Left colon (tissue), 2 donors: ENCODE results near the gene OSBPL5. TPM values are rescaled to one million over a fixed set of nuclear protein-coding genes. Genes with fewer than 3 reads are reported as not detected.

Experiments used
- ATAC-seq: fragments of 200-7000 bp; cut with Tn5 transposase; one replicate; pipeline ENCODE4 v1.9.1; 2020; ENCODE audit warnings: mild to moderate bottlenecking, moderate library complexity
- DNase-seq, 2 donors: peaks; one replicate each; pipeline ENCODE4 v3.0.0-alpha.2; 2020
- intact Hi-C, 2 donors: fragments of 100-400 bp; cut with DNase I in 1 of 2; cut with micrococcal nuclease in 1 of 2; formaldehyde crosslinking; loops; one replicate each; pipeline versions ENCODE4 v1.11.2 to v1.14.0; 2022; cut with DNase I, micrococcal nuclease
- long read RNA-seq: library from polyadenylated mRNA; unstranded; transcript quantifications from one replicate; pipeline ENCODE4 v2.0.0, GENCODE V29; 2021
- total RNA-seq, 2 donors: library from RNA; stranded (reverse); fragmentation: NEBNext Ultra II Directional; extraction: Animal tissue kit (Norgen Biotek cat#: 25700); gene quantifications; one replicate each; pipeline ENCODE4 v1.2.1, GENCODE V29; 2021
- donor health status: DM: no; HTN: no; CAD: no.
- donor health status: DM: yes; HTN: yes; CAD: no.

OSBPL5 gene
- total RNA-seq: 10 to 100 TPM; 36.8 to 48.7 TPM
- long read RNA-seq, partial matches to known transcripts: 50 of 57 reads
- long read RNA-seq, other reads (novel, unspliced or antisense): 7 of 57 reads

GRCh38 chr11:3165152-3165705, at the start of gene OSBPL5:
TSS of gene OSBPL5 (minus strand) at chr11:3165310. CDS start at chr11:3129148, 36,162 bp downstream.
- intact Hi-C loops: no loop called here
- ATAC-seq (peak; percentile 74), DNase-seq (peak; percentile 74 to 84)

- intact Hi-C loops: loop anchor here in 1 of 2 donors (10.0 kb wide), 1 partner anchor 180 kb away; no protein-coding TSS in a partner anchor
- ATAC-seq: no peak
- no peak for DNase-seq
These were observed 49.2 kb upstream of the OSBPL5 start for GRCh38 chr11:3214420-3214699.

GRCh38 chr11:3213659-3214419, 48.7 kb upstream of the OSBPL5 start:
- ATAC-seq (no peak), DNase-seq (peak in 1 of 2 donors; percentile 2)
- intact Hi-C loops: loop anchor here in 1 of 2 donors (10.0 kb wide), 1 partner anchor 179 kb away; no protein-coding TSS in a partner anchor

GRCh38 chr11:3208272-3208671, 43.2 kb upstream of the OSBPL5 start:
- no peak for ATAC-seq
- DNase-seq: no peak
- intact Hi-C loops: no loop called here

- DNase-seq (no peak), ATAC-seq (no peak)
- intact Hi-C loops: no loop called here
These were observed 42.5 kb upstream of the OSBPL5 start for GRCh38 chr11:3207526-3208189.

- no peak for ATAC-seq
- no peak for DNase-seq
- intact Hi-C loops: no loop called here
These were observed 41.8 kb upstream of the OSBPL5 start for GRCh38 chr11:3206922-3207204.

- intact Hi-C loops: no loop called here
- ATAC-seq (no peak), DNase-seq (no peak)
These were observed 41.2 kb upstream of the OSBPL5 start for GRCh38 chr11:3206156-3206921.

- DNase-seq: no peak
- intact Hi-C loops: no loop called here
- ATAC-seq: peak; percentile 48
These were observed 40.4 kb upstream of the OSBPL5 start for GRCh38 chr11:3205261-3206155.

GRCh38 chr11:3204141-3205015, 39.3 kb upstream of the OSBPL5 start:
- DNase-seq: no peak
- ATAC-seq: no peak
- intact Hi-C loops: no loop called here

GRCh38 chr11:3203221-3204043, 38.3 kb upstream of the OSBPL5 start:
- intact Hi-C loops: no loop called here
- peak in 1 of 2 donors; percentile 0 for DNase-seq
- peak; percentile 45 for ATAC-seq

GRCh38 chr11:3202759-3203158, 37.6 kb upstream of the OSBPL5 start:
- DNase-seq (peak in 1 of 2 donors; percentile 8), ATAC-seq (no peak)
- intact Hi-C loops: no loop called here

GRCh38 chr11:3202305-3202704, 37.2 kb upstream of the OSBPL5 start:
- intact Hi-C loops: no loop called here
- ATAC-seq (no peak), DNase-seq (peak in 1 of 2 donors; percentile 19)

GRCh38 chr11:3201677-3202181, 36.6 kb upstream of the OSBPL5 start:
- intact Hi-C loops: no loop called here
- ATAC-seq (no peak), DNase-seq (peak in 1 of 2 donors; percentile 8)

GRCh38 chr11:3201112-3201581, 36.0 kb upstream of the OSBPL5 start:
- ATAC-seq (no peak), DNase-seq (peak in 1 of 2 donors; percentile 5)
- intact Hi-C loops: no loop called here

GRCh38 chr11:3200388-3201111, 35.4 kb upstream of the OSBPL5 start:
- ATAC-seq: no peak
- intact Hi-C loops: no loop called here
- peak in 1 of 2 donors; percentile 6 for DNase-seq
